ENCODE data around the gene C17orf100. TPM values are rescaled to one million over a fixed set of nuclear protein-coding genes. Genes with fewer than 3 reads are reported as not detected.

C17orf100 gene
- total and polyA plus RNA-seq, 2 of the 13 experiments (the other 11 are each of a cell fraction or from before 2014, with no cell fraction given): 3.6 to 8.7 TPM

GRCh38 chr17:6651354-6651918 lies at the start of gene C17orf100, which contains the start of gene MED31 (continued):
- no peak for TF ChIP-seq AHDC1 (CRISPR knock-in tag; IDR thresholded peaks at IDR 0.05; ENCODE audit: borderline replicate concordance)
- no peak for TF ChIP-seq MYNN (CRISPR knock-in tag; IDR thresholded peaks at IDR 0.05; ENCODE audit: low read depth)
- TF ChIP-seq ZNF335 (CRISPR knock-in tag; IDR thresholded peaks at IDR 0.05): no peak
- no peak for TF ChIP-seq ZGPAT (CRISPR knock-in tag; IDR thresholded peaks at IDR 0.05)
- TF ChIP-seq TRIM24 (CRISPR knock-in tag; IDR thresholded peaks at IDR 0.05): no peak
- TF ChIP-seq NCOR1 (IDR thresholded peaks at IDR 0.05; ENCODE audit: borderline replicate concordance, low read length): no peak
- TF ChIP-seq POLR2A (IDR thresholded peaks at IDR 0.05; ENCODE audit: insufficient read depth in 1 of 2, low read depth in 2 of 2, low read length in 2 of 2): peak; percentile 87 to 90
- no peak for TF ChIP-seq HNF1A (IDR thresholded peaks at IDR 0.05; ENCODE audit: low read depth)
- TF ChIP-seq HNF1A (CRISPR knock-in tag; IDR thresholded peaks at IDR 0.05; ENCODE audit: borderline replicate concordance): no peak; the same call in 1 of the 2 replicates
- no peak for TF ChIP-seq ZNF569 (CRISPR knock-in tag; IDR thresholded peaks at IDR 0.05; ENCODE audit: borderline replicate concordance)
- TF ChIP-seq MEIS1 (CRISPR knock-in tag; IDR thresholded peaks at IDR 0.05; ENCODE audit: borderline replicate concordance): no peak
- TF ChIP-seq TERF1 (CRISPR knock-in tag; IDR thresholded peaks at IDR 0.05): no peak
- no peak for TF ChIP-seq IRF1 (CRISPR knock-in tag; IDR thresholded peaks at IDR 0.05; ENCODE audit: low read depth)
